LNCaP clone FGC (cell line): ENCODE data around the gene C3orf52.
A peak's percentile ranks its signal among the peaks of the same experiment; 100 is the strongest.

Experiments
- DNase-seq: peaks from one replicate; pipeline ENCODE4 v3.0.0-alpha.2; 2011; ENCODE audit warnings: low read depth
- H3K4me3 ChIP-seq: 2 replicates; pipeline ENCODE4 v1.5.1; 2011; ENCODE audit warnings: mild to moderate bottlenecking, low read depth, low read length, control low read depth
- TF ChIP-seq, protein P1 (sequence below): IDR thresholded peaks from 2 replicates; pipeline ENCODE4 v1.5.1; 2012; ENCODE audit warnings: mild to moderate bottlenecking; ENCODE audit not compliant: control insufficient read depth, insufficient read depth; ENCODE audit errors: extremely low read depth

C3orf52 gene

DNA sequence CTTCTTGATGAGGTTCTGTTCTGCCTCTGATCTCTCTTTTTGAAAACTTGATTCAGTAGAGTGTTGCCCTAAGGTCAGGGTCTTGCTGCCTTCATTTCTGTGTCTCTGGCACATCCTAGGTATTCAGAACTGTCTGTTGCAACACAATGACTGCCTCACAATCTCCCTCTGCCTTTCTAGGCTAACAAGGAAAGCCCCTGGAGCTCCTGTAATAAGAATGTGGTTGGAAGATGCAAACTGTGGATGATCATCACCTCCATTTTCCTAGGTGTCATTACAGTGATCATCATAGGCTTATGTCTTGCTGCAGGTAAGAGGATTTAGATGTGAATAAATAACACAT lies 7.0 kb downstream of the C3orf52 start:
- TF ChIP-seq, protein P1, sequence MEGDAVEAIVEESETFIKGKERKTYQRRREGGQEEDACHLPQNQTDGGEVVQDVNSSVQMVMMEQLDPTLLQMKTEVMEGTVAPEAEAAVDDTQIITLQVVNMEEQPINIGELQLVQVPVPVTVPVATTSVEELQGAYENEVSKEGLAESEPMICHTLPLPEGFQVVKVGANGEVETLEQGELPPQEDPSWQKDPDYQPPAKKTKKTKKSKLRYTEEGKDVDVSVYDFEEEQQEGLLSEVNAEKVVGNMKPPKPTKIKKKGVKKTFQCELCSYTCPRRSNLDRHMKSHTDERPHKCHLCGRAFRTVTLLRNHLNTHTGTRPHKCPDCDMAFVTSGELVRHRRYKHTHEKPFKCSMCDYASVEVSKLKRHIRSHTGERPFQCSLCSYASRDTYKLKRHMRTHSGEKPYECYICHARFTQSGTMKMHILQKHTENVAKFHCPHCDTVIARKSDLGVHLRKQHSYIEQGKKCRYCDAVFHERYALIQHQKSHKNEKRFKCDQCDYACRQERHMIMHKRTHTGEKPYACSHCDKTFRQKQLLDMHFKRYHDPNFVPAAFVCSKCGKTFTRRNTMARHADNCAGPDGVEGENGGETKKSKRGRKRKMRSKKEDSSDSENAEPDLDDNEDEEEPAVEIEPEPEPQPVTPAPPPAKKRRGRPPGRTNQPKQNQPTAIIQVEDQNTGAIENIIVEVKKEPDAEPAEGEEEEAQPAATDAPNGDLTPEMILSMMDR: no peak
- DNase-seq: no peak
- H3K4me3 ChIP-seq: no peak overlapping the region

DNA sequence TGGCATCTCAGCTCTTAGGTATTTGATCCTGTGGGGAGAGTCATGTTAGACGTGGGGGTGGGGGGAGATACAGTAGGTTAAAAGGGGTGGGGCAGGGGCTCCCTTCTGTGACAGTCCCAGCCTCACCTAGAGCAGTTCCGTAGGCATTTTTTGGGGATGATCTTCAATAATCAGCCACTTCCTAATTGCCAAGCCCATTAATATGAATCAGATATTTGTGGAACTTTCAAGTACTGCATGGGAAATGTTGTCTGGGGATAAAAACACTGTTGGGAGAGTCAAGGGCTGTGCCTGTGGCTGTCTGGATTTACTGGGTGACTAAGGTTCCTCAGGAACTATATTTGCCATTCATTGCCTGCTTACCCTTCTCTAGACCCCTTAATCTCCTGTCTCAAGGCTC lies 9.5 kb downstream of the C3orf52 start:
- H3K4me3 ChIP-seq: no peak overlapping the region
- DNase-seq: no peak
- TF ChIP-seq, protein P1: no peak

DNA sequence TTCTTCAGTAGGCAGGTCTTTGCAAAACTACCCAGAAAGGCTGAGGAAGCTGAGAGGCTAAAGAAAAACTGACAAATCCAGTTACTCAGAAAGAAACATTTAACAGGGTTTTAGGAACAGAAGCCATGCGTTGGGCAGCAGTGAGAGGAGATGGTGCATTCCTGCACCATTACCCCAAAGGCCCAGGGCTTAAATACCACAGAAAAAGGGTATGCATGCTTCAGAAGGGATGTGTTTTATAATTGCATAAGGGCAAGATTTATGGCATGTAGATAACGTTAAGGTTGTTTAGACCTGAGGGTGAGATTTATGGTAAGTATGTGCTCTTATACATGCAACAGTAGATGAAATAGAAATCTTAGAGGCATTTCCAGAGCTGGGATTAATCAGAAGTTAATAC lies 10.0 kb downstream of the C3orf52 start:
- TF ChIP-seq, protein P1: no peak
- no peak overlapping the region for H3K4me3 ChIP-seq
- no peak for DNase-seq

DNA sequence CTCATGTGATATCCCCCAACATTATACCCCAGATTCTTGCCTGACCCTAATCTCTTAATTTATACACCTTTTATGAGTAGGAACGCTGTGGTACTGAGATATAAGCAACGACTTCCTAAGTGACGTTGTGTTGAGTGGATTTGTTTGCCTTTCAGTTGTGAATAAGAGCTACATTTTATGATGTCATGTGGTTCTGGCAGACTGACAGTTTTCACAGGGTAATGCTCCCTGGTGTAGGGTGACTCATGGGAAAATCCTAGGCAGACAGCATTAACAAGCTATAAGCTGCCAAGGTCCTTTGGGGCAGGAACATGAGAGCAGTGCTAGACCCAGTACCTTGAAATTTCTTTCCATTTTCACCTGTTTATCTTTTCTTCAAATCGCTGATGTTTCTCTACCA lies 11.2 kb downstream of the C3orf52 start:
- H3K4me3 ChIP-seq: no peak overlapping the region
- peak; percentile 98 for DNase-seq
- TF ChIP-seq, protein P1: no peak

DNA sequence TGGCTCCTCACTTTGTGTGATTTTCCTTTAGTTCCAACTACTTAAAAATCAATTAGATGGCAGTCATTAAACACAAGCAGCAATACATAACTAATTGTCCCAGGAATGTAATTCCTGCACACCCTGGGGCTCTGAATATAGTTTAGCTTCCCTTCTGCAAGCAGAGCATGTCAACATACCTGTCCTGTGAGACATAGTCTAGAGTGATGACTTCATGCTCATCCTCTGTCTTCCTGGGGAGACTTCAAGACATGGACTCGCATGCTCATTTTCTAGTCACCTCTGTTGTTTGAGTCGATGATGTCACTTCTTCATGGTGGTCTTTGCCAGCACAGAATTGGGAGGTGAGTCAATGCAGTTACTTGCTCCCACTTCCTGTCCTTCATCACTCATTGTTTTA lies 15.7 kb downstream of the C3orf52 start:
- TF ChIP-seq, protein P1: no peak
- H3K4me3 ChIP-seq: no peak overlapping the region
- DNase-seq: no peak

DNA sequence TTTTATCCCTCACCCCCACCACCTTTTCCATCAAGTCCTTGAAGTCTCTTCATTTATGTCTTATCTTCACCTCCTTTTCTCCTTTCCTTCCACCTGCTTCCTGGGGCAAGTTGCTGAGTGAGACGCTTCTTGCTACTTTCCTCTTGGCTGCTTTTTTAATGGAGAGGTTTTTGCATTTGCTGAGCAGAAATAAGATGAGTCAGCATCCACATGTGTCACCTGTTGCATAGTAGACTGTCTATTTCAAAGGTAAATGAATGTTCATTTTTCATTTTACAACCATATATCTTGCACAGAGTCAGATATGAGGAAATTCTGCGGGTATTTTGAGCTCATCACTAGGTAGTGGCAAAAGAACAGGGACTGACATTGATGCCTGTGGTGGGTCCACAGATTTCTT lies 18.6 kb downstream of the C3orf52 start:
- no peak for DNase-seq
- TF ChIP-seq, protein P1: no peak
- no peak overlapping the region for H3K4me3 ChIP-seq

DNA sequence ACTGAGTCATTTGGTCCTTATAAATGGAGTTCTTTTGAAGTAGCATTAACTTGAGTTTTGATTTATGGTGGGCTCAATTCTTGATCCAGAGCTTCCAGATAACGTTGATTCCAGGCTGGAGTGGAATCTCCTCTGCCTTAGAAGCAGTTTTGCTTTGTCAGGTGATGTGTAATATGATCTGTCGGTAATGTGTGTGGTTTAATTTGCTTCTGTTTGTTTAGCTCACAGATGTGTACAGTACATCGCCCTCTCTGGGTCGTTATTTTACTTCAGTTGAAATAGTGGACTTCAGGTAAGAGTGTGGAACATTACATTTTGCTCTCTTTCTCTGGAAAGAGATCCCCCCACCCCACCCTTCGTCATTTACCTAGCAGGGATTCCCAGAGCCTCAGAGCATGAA lies 23.1 kb downstream of the C3orf52 start:
- H3K4me3 ChIP-seq: no peak overlapping the region; the same call in 1 of the 2 replicates
- TF ChIP-seq, protein P1: no peak
- DNase-seq: peak; percentile 50
